Skeletal muscle satellite cell (primary cell): ENCODE measurements around the gene MRTFA.

ENCODE experiments used
- H3K27me3 ChIP-seq: 2 replicates; pipeline ENCODE4 v1.7.0; 2013; ENCODE audit warnings: low read length; ENCODE audit not compliant: control insufficient read depth, insufficient read depth
- H3K36me3 ChIP-seq: 2 replicates; pipeline ENCODE4 v1.7.0; 2013; ENCODE audit warnings: mild to moderate bottlenecking, control low read depth, low read length; ENCODE audit not compliant: insufficient read depth
- H3K4me1 ChIP-seq: 2 replicates; pipeline ENCODE4 v1.7.0; 2013; ENCODE audit warnings: low read length; ENCODE audit not compliant: control insufficient read depth, insufficient read depth
- H3K4me2 ChIP-seq: 2 replicates; pipeline ENCODE4 v1.7.0; 2013; ENCODE audit warnings: mild to moderate bottlenecking, low read length
- H3K4me3 ChIP-seq: 2 replicates; pipeline ENCODE4 v1.7.0; 2013; ENCODE audit warnings: low read length
- H3K9ac ChIP-seq: 2 replicates; pipeline ENCODE4 v1.7.0; 2013; ENCODE audit warnings: mild to moderate bottlenecking, low read depth, low read length, moderate library complexity
- H3K9me3 ChIP-seq: replicated peaks from 2 replicates; pipeline ENCODE4 v1.7.0; 2013; ENCODE audit warnings: mild to moderate bottlenecking, control low read depth, low read length

MRTFA gene

DNA sequence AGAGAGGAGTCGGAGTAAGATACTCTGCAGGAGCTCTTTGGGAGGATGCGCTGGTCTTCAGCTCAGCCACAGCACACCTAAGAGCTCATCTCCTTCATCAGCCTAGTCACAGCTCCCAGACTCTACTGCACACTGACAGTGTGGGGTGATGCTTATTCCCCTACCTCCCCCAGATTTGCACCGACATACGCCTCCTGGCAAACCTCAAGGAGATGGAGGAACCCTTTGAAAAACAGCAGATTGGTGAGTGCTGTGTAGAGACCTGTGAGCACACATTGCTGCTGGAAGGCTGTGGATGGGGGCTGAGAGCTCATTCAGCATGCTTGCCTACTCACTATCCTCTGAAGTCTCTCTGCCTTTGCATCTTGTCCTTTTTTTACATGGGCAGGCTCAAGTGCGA, 275.4 kb downstream of the MRTFA start:
- H3K9ac ChIP-seq = no peak overlapping the region
- H3K4me3 ChIP-seq = no peak overlapping the region
- H3K36me3 ChIP-seq = peaks cover 70% of the 10 kb centered on the region
- peaks cover 6% of the 10 kb centered on the region for H3K4me1 ChIP-seq
- no peaks in the 10 kb centered on the region for H3K27me3 ChIP-seq
- H3K4me2 ChIP-seq = no peak overlapping the region
- H3K9me3 ChIP-seq = no peaks in the 10 kb centered on the region
